Stimulated activated CD4-positive, alpha-beta T cell treated with anti-CD3 and anti-CD28 coated beads, Interleukin-1b, Interleukin-23, amount 100 ng/mL, for 48 hours (primary cell): ENCODE data around the gene RACGAP1.

ENCODE experiments used
- DNase-seq: peaks from one replicate; pipeline ENCODE4 v3.0.0-alpha.2; 2020

Gene RACGAP1

DNA sequence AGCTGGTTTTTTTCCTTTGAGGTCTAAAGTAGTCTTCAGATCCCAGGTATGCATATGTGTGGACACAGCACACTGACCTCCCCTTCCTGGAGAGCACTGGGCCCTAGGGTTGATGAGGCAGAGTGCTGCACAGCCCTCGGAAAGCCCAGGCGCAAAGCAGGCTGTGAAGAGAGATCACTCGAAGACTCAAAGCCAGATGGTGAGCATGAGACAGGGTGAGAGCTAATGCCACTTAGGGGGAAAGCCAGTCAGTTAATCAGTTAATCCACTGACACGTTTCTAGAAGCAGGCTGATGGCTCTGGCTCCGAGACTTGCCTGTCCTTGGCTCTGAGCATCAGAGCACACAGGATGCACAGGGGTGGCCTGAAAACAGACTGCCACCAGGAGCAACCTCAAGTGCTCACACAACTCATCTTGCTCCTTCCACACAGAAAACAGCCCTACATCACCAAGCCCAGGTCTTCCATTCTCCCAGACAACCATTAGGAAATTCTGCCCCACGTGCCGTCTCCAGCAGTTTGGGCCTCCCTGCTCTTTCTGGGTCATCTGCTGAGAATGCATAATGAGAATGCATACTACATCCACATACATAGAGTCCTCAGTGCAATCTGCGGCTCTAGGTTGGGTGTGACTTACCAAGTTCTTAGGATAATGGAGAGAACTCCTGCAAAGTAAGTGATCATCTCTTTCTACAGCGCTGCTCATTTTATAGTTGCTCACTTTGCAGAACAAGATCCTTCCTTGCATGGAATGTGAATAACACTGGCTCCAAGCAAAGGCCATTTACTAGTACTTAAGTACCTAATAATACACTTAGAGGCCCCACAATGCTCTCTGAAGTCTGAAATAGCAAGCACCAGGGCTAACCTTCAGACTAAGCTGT lies 40.6 kb downstream of the RACGAP1 start:
- no peak for DNase-seq

DNA sequence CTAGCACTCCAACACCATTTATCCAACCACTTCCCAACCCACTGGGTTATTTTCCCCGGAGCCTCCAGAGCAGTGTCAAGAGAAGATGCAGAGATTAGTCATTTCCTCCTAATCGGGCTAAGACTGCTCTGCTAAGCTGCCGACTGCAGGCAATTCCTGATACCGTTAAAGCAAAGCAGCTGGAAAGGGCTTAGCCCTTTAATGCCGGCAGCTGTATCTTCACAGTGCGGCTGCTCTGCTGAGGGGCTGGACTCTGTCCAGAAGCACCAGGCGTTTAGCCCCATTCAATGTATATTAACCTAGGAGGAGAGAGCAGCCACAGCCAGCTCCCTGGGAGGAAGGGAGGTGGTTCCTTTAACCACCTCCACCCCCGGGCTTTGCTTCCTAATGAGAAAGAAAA lies 41.4 kb downstream of the RACGAP1 start:
- DNase-seq = no peak

DNA sequence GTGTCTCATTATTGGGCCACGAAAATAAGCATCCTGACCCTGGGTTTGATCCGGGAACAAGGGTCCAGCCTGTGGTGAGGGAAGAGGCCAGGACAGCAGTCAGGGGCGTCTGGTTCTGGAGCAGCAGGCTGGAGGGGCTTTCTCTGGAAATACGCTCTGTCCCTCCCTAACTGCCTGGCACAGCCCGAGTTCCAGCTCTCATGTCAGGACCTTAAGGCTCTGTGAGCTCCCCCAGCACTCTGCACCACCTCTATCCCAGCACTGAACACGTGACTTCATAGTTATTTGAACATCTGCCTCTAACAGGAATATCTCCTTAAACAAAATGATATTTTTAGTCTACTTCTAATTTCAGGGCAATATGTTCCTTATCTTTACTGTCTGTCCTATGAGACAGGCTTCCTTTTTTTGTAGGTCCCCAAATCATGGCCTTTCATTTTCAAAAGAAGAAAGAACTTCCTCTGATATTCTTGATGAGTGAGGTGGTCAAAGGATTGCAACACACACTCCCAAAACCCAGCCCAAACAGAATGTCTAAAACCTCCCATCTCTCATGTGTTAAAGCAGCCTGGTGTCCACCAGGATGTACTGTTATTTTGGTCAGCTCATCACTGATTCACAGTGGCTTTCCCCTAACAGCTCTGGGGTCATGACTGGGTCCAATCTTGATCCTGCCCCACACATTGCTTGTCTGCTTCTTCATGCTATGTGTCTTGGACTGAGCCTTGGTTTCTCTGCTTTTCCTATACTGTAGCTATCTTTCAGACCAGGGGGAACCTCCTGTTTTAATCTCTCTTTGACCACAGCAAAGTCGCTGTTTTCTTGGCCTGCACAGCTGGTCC lies 42.8 kb downstream of the RACGAP1 start:
- DNase-seq = no peak

DNA sequence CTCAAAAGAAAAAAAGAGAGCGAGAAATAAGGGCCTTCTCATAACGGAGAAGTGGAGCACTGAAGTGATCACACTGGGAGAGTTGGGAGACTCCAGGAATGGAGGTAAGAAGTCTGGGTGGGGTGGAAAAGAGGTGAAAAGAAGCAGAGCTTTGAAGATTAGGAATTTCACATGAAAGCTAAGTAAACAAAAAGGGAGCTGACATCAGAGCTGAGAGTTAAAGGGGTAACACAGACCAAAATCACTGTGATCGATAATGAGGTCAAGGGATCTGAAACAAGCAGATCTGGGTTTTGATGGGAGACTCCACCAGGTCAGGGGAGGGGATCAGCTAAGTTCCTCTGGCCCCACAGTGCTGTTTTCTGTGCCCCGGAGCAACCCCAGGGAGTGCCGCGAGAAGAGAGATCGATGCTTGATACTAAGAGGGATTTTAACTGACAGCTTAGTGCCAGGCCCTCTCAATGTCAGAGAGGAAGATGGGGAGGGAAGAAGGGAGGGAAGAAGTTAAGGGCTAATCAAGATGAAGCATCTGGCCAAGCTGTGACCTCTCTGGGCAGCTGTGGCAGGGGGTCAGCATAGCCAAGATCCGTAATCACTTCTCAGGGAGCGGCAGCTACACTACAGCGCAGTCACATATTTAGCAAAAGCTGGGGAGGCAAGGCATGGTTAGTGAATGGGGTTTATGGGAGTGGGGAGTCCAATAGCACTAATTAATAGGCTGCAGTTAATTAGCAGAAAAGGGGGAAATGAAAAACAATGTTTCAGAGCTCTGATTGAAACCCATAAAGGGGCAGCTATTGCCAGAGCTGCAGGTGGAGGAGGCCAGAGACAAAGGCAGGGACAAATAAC lies 44.6 kb downstream of the RACGAP1 start:
- DNase-seq = no peak

DNA sequence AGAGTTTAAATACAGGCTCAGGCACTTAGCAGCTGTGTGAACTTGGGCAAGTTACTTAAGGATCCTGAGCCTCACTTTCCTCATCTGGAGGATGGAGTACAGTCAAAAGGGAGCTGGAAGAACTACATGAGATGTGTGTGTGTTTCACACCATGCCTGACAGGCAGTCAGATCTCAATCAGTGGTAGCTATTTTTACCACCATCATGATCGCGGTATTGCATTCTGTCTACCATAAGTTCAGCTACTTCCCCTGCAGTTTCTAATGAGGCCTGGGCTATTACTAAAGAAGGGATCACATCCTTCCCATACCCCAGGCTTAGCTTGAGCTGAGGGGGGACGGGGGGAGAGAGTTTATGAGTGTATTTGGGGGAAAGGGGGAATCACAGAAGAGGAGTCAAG lies 45.5 kb downstream of the RACGAP1 start:
- DNase-seq = no peak

DNA sequence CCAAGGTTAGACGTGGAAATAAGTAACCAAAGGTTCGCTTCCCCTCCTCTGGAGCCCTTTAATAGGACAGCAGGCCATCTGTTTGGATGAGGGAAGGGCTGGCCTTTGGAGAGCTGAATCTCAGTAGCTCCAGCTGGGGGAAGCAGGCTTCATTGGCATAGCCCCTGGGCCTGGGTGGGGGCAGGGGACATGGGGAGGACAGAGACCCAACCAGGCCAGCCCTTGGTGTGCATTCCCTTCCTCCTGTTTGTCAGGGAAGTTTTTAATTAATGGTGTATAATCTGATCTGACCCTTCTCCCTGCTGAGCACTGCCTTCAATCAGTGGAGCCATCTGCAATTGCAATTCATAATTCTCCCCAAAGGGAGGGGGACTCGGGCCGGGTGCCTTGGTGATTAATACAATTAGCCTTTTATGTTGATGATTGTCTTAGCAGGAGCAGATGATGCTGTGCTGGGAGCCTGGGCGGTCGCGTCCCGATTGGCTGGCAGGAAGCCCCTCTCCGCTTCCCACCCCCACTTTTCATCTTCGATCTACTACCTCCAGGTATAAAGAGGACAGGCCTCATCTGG lies 46.2 kb downstream of the RACGAP1 start:
- no peak for DNase-seq

DNA sequence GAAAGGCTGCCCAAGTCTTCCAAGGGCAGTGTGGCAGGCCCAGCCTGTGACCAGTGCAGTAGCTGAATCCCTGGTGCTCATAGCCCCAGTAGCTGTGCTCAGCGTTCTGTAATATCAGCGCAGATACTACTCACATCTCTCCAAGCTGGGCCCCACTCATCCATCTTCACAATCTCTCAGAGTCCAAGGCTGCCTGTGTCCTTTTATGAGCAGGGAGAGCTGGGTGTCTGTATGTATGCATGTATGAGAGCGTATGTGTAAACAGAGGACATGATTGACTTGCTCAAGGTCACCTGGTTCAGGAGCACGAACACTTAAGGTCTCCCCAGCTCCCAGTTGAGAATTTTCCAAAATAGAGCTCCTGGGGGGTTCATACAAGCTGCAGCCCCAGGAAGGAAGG lies 47.2 kb downstream of the RACGAP1 start:
- no peak for DNase-seq

DNA sequence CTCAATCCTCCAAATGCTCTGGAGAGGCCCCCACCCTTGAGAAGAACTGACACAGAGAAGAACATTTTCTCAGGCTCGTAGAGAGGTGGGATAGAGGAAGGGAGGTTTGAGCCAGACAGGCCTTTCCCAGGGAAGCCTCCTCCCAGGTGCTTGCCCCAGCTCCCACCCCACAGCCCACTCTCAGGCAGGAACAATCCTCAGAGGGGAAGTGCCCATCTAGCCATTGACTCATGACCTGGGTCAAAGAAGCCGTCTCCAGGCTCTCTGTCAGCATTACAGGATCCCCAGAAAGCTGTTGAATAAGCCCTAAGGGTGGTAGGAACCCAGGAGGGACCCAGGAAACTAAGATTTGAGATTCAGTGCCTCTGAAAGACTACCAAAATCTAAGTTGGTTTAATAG lies 48.7 kb downstream of the RACGAP1 start:
- DNase-seq = no peak

DNA sequence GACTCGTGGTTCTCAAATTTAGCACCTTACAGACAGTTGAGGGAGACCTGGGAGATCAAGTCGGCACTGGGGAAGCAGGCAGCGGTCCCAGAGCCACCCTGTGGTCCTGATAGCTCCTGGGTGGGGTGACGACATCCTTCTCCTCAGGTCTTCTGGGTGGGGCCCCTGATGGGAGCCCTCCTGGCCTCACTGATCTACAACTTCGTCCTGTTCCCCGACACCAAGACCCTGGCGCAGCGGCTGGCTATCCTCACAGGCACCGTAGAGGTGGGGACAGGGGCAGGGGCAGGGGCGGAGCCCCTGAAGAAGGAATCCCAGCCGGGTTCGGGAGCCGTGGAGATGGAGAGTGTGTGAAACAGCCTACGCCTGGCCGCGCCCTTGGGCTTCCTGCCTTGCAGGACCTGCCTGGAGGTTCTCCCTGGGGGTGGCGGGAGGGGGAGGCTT lies 50.0 kb downstream of the RACGAP1 start:
- no peak for DNase-seq

DNA sequence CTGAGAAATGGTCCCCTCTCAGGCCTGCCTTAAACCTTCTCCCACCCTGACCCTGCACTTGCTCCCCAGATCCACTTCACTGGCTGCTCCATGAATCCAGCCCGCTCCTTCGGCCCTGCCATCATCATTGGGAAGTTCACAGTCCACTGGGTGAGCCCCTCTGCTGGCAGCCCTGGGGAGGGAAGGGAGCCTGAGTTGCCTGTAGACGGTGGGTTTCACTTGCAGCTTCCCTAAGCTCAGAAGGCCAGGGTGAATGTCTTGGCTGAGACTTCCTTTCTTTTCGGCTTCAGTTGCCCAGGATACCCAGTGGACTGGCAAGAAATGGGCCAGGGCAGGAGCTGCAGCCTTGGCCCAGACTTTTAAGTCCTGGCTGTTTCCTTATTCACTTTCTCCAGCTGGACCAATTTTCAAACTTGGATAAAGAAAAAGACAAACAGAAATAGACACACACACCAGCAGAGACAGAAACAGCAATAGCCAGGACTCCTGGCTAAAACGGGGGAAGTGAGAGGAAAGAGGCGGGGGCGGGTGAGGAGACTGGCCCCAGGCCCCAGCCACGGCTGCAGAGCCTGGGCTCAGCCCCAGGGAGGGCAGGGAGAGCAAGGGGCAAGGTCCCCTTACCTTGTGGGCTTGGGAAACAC lies 50.5 kb downstream of the RACGAP1 start:
- no peak for DNase-seq

DNA sequence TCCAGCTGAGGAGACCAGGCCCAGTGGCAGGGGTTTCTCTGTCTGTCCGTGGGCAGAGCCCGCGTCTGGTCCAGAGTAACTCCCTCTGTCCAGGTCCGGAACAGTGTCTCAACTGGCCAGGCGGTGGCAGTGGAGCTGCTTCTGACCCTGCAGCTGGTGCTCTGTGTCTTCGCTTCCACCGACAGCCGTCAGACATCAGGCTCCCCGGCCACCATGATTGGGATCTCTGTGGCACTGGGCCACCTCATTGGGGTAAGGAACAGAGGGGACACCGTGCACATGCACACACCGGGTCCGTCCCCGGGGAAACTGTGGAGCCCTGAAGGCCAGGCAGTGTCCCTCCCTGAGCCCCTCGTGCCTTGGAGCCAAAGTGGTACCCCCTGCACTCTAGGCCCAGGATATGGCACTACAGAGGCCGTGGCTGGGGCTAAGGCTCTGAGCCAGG lies 51.0 kb downstream of the RACGAP1 start:
- DNase-seq = no peak

DNA sequence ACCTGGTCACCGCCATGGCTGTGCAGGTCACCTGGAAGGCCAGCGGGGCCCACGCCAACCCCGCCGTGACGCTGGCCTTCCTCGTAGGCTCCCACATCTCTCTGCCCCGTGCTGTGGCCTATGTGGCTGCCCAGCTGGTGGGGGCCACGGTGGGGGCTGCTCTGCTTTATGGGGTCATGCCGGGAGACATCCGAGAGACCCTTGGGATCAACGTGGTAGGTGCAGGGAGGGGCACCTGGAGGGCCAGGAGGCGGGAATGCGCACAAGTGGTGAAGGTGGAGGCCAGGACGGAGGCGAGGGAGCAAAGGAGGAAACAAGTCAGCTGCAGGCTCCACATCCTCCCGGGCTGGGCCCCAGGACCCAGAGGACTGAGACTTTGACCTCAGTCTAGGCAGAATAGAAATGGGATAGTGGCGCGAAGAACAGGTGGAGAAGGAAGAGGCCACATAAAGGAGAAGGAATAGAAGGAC lies 51.9 kb downstream of the RACGAP1 start:
- DNase-seq = no peak

DNA sequence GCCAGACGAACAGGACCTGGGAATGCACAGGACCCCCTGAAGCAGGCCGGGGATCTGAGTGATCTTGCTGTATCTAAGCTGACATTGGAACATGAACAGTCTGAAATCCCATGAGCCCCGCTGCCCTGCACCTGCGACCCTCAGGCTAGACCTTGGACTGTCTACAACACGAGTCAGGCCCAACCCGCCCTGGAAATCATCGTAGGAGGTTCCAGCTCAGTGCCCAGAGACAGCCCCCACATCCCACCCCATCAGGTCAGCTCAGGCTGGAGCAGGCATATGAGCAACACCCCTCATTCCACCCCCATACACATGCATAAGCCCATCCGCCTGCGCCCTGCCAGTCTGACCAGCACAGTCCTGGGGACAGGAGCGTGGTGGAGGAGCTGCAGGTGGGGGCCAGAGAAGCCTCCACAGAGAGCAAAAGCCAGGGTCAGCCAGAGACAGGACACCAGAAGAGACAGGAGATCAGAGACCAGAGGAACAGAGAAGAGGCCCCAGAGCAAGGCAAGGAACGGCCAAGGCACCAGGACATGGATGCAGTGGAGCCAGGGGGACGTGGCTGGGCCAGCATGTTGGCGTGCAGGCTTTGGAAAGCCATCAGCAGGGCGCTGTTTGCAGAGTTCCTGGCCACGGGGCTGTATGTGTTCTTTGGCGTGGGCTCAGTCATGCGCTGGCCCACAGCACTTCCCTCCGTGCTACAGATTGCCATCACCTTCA lies 52.5 kb downstream of the RACGAP1 start, which contains the start of gene AQP6:
AQP6 (plus strand) TSS at position 307 of the 720 bp plus-strand sequence; CDS start at position 534, 227 bp downstream.
- no peak for DNase-seq

DNA sequence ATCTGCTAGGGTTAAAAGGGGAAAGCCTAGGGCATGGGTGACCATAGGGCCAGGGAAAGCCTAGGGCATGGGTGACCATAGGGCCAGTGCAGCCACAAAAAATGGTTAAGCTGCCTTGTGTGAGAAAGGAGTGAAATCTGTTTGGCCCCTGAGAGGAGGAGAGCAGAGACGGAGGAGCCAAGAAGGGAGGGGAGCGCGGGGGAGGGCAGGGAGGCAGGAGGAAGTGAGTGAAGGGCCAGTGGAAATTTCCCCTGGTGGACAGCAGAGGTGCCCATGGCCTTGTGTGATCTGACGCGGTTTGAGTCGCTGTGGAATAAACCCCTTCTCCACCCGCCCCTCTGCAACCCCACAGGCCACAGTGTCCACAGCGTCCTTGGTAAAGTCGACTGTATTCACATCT lies 53.2 kb downstream of the RACGAP1 start:
- DNase-seq = no peak

DNA sequence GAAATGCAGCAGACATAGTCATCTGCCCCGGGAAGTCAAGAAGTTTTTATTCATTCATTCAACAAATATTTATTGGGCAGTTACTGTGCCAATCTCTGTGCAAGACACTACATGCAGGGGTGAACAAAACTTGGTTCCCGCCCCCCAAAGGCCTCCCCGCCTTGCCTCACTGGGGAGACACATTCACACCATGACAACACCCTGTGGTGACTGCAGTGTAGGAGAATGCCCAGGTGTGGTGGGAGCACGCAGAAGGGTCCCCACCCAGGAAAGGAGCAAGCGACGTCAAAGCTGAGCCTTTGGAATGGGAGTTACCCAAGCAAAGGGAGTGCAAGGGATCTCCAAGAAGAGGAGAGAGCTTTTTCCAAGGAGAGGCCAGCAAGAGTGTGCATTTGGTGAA lies 54.2 kb downstream of the RACGAP1 start:
- DNase-seq = no peak

DNA sequence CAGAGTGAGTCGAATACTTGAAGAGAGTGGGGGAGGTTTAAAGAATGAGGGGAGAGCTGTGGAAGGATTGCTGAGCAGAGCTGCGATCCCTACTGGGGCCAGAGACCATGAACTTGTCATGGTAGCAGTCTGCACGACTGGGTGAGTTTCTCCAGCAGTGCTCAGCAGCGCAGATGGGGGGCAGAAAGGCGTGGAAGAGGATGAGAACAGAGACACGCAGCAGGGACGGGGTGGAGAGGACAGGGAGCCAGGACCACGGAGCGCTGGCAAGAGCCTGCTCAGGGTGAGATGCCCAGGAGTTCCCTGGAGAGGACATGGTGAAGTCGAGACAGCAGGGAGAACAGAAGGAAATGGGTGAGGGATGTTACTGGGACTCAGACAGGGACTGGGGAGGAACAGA lies 54.6 kb downstream of the RACGAP1 start:
- no peak for DNase-seq

DNA sequence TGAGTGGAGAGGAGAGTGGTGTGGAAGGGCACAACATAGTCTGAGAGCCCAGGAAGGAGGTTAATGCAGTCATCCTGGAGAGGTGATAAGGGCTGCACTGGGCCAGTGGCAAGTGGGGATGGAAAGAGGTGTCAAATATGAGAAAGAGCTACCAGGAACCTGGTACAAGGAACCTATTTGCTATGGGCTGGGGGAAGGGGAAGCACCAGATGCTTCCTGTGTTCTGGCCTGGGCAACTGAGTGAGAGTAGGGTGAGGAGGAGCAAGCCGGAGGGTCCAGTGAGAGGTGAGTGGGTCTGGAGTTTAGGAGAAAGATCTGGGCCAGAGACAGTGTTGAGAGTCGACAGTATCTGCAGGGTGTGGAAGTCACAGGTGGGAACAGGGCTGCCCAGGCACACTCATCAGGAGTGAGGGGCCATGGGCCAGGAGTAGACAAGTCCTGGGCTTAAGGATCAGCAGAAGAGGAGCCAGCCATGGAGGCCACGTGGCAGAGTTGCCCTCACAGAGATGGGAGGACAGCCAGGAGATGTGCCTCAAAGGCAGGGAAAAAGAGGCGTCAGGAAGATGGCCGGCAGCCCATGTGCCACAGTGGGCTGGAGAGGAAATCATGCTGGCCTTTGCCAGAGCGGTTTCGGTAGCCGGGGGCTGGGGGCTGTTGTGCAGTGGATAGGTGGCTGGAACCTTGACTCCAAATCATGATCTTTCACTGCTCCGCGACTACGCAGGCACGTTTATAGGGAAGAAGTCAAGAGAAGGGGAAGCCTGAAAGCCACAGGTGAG lies 55.5 kb downstream of the RACGAP1 start:
- no peak for DNase-seq

DNA sequence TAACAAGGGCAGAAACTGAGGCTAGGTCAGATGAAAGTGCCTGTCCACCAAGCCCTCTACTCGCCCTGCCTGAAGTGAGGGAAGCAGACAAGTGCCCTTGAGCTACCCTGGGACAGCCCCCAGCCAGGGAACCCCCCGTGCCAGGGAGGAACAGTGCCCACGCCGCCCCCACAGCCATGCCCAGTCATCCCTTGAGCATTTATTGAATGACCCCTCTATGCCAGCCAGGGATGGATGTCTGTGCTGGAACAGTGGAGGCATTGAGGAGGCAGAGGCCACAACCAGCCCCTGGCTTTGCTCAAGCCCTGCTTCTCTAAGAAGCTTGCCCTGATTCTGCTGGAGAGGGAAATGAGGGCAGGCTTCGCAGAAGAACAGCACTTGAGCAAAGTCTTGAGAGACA lies 56.3 kb downstream of the RACGAP1 start:
- DNase-seq = no peak

DNA sequence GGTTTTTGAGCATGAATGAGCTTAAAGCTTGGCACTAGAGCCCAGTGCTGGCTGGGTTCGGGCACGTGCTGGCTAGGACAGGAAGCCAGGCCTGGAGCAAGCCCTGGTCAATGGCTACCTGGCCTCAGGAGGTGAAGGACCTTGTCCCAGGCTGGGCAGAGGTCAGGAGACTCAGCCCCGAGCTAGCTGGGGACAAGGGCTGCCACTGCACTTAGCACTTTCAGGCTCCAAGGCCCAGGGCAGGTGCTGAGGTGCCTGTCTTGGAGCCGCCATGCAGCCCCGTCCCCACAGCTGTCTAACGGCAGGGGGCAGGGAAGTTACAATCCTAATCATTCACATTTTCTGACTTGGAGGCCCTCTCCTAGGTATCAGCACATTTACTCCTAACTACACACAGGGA lies 56.8 kb downstream of the RACGAP1 start:
- DNase-seq = no peak

DNA sequence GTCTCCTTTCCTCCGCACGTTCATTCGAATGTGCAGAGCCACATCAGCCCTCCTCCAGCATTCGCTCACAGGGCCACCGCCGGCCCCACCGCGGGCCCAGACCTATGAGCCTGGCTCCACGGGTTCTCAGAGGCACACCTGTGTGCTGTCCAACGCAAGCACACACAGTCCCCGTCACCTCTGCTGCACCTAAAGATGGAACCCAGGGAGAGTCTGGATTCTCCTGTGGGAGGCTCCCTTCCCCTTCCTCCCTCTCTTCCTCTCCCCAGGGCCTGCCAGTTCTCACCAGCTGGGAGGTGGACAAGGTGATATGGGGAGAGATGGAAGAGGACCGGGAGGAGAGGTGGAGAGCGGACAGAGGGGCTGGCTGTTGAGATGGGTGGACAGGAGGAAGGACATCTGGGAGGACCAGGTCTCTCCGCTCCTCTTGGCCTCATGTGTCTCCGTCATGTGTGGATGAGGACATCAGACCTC lies 57.5 kb downstream of the RACGAP1 start:
- no peak for DNase-seq
